Caki2 (cell line): ENCODE results near the gene OR6C74. TPM values are rescaled to one million over a fixed set of nuclear protein-coding genes. Genes with fewer than 3 reads are reported as not detected.

Source experiments
- DNase-seq: peaks from one replicate; pipeline ENCODE4 v3.0.0-alpha.2; 2015; ENCODE audit warnings: low read depth
- in situ Hi-C: cut with HindIII; loops from 2 replicates; pipeline ENCODE4 v1.10.0; 2016; ENCODE audit warnings: low sequenced_read_pairs, low pct_unique_long_range_greater_than_20kb, mixed read lengths
- total RNA-seq: library from RNA; depleted of rRNA; stranded (reverse); fragments of >200 nt; shearing (Covaris generic); gene quantifications from 2 replicates; pipeline ENCODE4 v1.2.3, GENCODE V29; 2014; ENCODE audit warnings: low replicate concordance; rRNA removed

The OR6C74 gene
- total RNA-seq: not detected in 2 replicates

GRCh38 chr12:55244309-55244708 lies at the start of gene OR6C74:
Gene OR6C74, plus strand, starts transcription at chr12:55244609. Its CDS starts 2,679 bp downstream, at chr12:55247288.
- in situ Hi-C loops: no loop called here

GRCh38 chr12:55220725-55221124 lies 23.7 kb upstream of the OR6C74 start, which contains the start of gene OR10A7:
Gene OR10A7, plus strand, starts transcription at chr12:55221025. Its CDS starts 0 bp downstream, at chr12:55221025.
- in situ Hi-C loops: no loop called here
- DNase-seq: no peak

More at GRCh38 chr12:55244309-55244708, at the start of gene OR6C74:
- no peak for DNase-seq

GRCh38 chr12:55226523-55226922 lies 17.9 kb upstream of the OR6C74 start:
- no peak for DNase-seq
- in situ Hi-C loops: no loop called here

GRCh38 chr12:55227643-55228042 lies 16.8 kb upstream of the OR6C74 start:
- DNase-seq: no peak
- in situ Hi-C loops: no loop called here

- no peak for DNase-seq
- in situ Hi-C loops: no loop called here
Observed at GRCh38 chr12:55246159-55246558, 1.8 kb downstream of the OR6C74 start.

GRCh38 chr12:55250944-55251343 lies 6.5 kb downstream of the OR6C74 start:
- in situ Hi-C loops: no loop called here
- DNase-seq: no peak

- in situ Hi-C loops: no loop called here
Observed at GRCh38 chr12:55253281-55253680, 8.9 kb downstream of the OR6C74 start.

GRCh38 chr12:55256831-55257230 lies 12.4 kb downstream of the OR6C74 start:
- no peak for DNase-seq
- in situ Hi-C loops: no loop called here

More at GRCh38 chr12:55253281-55253680, 8.9 kb downstream of the OR6C74 start:
- no peak for DNase-seq

GRCh38 chr12:55258303-55258702 lies 13.9 kb downstream of the OR6C74 start:
- DNase-seq: no peak
- in situ Hi-C loops: no loop called here

- in situ Hi-C loops: no loop called here
- DNase-seq: no peak
Observed at GRCh38 chr12:55280991-55281390, 36.6 kb downstream of the OR6C74 start.

- in situ Hi-C loops: no loop called here
- no peak for DNase-seq
Observed at GRCh38 chr12:55289999-55290398, 45.6 kb downstream of the OR6C74 start.

Other genes with a start within 250 kb of the OR6C74 start
- not detected in 2 replicates for gene NEUROD4, start 224.6 kb upstream of the OR6C74 start, total RNA-seq
- gene OR9K2, start 118.2 kb upstream of the OR6C74 start, total RNA-seq: not detected in 2 replicates
- not detected in 2 replicates for gene OR10A7, start 23.6 kb upstream of the OR6C74 start, total RNA-seq
- not detected in 2 replicates for gene OR6C6, start 52.0 kb downstream of the OR6C74 start, total RNA-seq
- not detected in 2 replicates for gene OR6C1, start 69.7 kb downstream of the OR6C74 start, total RNA-seq
- not detected in 2 replicates for gene OR6C3, start 86.1 kb downstream of the OR6C74 start, total RNA-seq
- not detected in 2 replicates for gene OR6C75, start 118.4 kb downstream of the OR6C74 start, total RNA-seq
- not detected in 2 replicates for gene OR6C65, start 155.9 kb downstream of the OR6C74 start, total RNA-seq
- gene OR6C76, start 181.6 kb downstream of the OR6C74 start, total RNA-seq: not detected in 2 replicates
- not detected in 2 replicates for gene OR6C2, start 199.5 kb downstream of the OR6C74 start, total RNA-seq
- not detected in 2 replicates for gene OR6C70, start 225.5 kb downstream of the OR6C74 start, total RNA-seq
- gene OR6C68, start 247.8 kb downstream of the OR6C74 start, total RNA-seq: not detected in 2 replicates